ENCODE data around the gene FAM156A.
"Not testable (repeated sequence)": the region's sequence is repeated elsewhere in the genome, so short reads cannot be mapped to it uniquely, and the experiment has no call there.

FAM156A gene

DNA sequence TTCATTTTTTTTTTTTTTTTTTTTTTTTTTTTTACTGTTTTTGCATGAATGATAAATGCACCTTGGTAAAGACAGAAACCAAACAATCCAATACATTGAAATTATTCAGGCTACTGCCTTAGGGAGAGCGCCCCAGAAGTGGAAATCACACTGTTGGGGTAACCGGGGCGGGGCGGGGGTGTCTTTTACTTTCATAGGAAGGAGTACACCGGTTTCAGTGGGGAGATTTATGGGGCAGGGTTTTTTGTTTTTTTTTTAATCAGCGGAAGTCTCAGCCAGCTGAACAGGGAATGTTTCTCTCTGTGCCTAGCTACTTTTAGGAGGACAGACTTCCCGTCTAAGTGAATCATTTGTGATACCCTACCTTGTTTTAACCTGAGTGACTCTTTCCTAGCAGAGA is 643 bp upstream of the FAM156A start:
- DNase-seq: not testable (repeated sequence)

DNA sequence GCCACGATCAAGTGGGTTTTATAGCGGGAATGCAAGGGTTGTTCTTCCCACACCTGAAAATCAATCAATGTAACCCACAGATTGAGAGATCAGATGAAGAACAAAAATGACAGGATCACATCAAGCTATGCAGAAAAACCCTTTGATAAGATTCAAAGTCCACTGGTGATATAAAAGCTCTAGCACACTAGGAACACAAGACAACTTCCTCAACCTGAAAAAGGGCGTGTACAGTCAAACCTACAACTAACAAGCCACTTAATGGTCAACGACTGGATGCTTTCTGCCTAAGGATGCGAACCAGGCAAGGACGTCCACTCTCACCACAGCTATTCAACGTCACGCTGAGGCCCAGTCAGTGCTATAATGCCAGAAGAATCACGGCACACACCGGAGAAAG is 8.4 kb downstream of the FAM156A start:
- DNase-seq: not testable (repeated sequence)

DNA sequence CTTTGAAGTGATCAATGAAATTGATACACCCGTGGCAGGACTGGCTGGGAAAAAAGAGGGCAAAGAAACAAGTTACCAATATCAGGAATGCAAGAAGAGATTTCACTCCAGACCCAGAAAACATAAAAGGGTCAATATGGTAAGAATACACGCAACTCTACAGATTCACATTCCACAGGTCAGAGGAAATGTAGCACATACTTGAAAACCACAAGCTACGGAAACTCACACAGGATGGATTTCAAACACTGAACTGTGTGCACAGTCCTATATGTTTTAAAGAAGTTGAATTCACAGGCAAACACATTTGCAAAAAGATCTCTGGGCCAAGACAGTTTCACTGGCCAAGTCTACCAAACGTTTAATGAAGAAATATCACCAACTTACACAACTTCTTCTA is 9.0 kb downstream of the FAM156A start:
- not testable (repeated sequence) for DNase-seq

DNA sequence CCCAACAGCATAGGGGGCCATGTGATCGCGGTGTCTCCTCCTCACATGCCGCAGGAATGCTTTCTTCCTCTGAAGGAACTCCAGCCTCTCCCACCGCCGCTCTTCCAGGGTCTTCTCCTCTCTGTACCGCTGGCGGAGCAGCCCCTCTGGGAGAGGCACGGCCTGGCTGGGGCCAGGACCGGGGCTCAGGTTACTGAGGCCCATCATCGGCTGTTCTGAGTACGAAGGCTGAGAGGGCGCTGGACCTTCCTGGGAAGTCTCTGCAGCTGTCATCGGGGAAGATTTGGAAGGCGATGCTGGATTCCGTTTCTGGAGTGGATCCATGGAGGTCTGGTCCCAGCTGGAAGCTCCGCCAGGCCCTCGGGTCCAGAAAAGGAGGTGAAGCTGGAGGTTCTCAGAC is 10.1 kb downstream of the FAM156A start:
- DNase-seq: not testable (repeated sequence)

DNA sequence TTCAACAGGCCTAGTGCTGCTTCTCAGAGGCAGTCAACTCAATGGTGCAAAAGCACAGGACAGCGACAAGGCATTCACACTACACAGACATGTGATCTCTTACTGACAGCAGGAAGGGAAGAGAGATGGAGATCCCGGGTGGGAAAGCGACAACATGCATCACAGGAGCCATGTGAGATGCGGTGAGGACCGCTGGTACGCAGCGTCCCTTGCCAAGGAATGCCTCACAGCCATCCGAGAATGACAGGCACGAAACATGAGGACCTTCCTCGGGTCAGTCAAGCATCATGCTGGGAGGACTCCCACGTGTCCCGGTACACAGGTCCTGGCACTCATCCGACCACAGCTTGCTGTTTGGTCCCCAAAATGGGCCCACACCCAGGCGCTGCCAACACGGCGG is 10.8 kb downstream of the FAM156A start:
- not testable (repeated sequence) for DNase-seq

DNA sequence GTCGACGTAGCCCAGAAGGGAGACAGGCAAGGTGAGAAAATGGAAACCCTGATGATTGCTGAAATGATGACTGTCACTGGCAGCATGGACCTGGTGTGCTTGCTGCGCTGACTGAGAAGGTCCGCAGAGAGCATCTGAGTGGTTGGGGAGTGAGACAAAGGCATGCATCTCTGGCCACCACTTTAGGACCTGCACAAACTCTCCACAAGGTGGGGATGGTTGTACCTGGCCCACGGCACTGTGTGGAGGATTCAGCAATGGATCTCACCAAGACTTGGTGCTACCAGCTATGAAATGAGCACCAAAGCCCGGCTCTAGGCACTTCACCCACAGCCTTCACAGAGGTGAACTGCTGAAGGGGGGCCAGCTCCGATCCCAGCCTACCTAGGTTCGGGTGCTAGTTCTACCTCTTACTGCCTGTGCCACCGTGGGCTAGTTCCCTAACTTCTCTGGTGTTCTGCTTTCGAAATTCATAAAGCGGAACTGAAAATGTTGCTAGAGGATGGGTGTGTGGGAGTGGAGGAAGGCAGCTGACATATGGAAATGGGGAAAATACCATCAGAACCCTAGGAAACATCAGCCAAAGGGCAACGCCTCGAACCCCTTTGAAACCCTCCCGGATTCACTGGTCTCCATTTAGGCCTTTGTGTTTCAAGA is 12.4 kb downstream of the FAM156A start:
- not testable (repeated sequence) for DNase-seq

DNA sequence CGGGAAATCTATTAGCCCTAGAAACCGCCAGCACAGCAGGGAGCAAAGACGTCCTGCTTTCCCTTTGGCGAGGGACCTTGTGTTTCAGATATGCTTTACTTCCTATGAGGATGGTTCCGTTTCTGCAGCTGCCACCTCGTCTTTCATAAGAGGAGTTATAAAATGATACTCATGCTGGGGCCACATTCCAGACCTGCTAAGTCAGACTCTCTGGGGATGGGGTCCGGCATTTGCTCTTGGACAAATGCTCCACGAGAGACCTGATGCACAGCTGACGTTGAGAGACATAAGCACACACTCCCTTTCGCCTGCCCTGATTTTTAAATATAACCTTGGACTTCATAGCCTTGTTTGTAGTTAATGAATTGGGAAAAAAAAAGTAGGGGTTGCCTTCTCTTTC is 16.6 kb downstream of the FAM156A start:
- not testable (repeated sequence) for DNase-seq

DNA sequence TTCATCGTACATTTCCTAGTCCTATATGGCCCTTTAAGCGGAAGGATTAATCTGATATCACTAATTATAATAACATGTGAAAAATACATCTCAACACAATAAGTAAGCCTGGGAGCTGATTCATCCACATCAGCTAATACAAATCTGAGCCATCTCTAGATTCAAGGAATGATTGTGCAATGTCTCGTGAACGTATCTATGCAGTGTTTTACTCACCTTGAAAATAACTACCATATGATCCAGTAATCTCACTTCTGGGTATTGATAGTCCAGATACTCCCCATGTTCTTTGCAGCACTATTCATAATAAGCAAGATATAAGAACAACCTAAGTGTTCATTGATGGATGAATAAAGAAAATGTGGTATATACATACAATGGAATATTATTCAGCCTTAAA is 17.6 kb downstream of the FAM156A start:
- not testable (repeated sequence) for DNase-seq

DNA sequence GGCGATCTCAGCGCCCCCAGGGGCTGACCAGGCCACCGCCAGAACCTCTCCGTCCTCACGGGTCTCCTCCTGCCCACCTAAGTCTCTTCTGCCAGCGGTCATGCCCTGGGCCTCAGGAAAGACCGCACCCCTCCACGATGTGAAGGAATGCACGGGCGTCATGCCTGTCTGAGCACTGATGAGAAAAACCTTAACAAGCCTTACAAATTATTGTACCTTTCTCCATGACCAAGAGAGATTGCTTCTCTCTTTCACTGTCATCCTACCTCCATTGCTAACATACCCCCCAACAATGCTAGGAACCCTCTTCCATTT is 22.9 kb downstream of the FAM156A start:
- DNase-seq: not testable (repeated sequence)

DNA sequence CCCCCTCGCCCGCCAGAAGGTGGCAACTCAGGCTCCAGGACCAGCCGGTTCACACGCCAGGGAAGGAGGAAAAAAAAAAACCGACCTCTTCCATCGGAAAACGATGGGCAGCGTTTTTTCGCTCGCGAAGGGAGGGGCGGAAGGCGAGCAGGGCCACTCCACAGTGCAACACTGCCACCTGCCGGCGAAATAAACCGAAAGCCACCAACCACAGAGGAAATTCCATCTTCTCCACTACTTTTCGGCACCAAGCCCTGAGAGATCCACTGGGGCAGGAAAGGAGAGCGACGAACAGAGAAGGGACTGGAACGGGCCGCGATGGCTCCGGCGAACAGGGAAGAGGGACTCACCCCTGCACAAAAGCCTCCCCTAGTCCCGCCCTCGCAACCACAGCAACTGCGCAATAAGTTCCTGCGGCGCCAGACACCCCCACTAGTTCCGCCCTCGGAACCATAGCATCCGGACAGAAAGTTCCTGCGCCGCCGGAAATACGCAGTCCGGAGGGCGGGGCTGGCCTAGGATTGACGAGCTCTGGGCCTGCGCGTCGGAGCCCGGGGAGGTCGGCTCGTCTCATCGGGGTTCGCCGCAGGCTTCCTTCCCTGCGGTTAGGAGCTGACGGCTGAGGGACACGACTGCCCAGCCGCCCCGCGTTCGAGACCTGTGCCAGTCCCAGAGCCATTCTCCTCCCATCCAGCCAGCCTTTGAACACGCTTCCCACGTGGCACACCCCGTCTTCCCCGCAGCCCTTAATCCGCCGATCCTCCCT is 23.4 kb downstream of the FAM156A start:
- peak; percentile 92 for DNase-seq

DNA sequence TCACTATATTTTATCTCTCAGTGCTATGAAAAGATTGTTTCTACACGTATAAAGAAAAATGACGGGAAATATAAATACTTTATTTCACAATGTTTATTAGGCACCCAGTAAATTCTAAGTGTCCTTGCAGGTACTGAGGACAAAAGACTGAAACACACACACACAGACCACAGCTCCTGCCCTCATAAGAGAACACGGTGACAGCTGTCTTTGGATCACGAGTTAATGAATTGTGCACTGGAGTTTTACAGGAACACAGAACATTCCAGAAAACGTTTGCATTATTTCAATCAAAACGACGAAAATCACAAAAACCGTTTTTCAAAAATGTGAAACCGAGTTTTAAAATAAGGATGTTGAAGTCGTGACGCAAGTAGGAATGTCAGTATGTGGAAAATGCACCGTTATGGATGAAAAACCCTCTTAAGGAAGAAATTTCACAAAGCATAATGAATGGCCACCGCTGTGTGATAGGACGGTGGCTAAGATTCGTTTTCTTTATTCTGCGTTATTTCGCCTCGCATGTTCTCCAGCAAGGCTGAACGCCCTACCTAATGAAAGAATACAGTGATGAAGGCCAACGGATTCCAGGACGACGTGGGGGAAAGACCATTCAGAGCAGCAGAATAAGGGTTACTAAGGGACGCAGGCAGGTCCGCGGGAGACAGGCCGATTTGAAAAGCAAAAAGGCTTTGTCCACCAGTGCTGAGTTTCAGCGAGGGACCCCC is 24.2 kb downstream of the FAM156A start:
- peak; percentile 25 for DNase-seq

DNA sequence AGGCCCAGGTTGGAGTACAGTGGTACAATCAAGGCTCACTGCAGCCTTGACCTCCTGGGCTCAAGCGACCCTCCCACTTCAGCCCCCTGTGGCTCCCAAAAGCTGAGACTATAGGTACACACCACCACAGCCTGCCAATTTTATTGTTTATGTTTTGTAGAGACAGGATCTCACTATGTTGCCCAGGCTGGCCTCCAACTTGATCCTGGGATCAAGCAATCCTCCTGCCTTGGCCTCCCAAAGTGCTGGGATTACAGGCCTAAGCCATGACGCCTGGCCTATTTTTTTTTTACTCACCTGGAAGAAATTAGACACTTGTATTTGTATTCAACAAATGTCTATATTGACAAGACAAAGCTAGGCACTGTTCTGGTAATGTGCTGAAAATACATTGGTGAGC is 25.1 kb downstream of the FAM156A start:
- DNase-seq: no peak

DNA sequence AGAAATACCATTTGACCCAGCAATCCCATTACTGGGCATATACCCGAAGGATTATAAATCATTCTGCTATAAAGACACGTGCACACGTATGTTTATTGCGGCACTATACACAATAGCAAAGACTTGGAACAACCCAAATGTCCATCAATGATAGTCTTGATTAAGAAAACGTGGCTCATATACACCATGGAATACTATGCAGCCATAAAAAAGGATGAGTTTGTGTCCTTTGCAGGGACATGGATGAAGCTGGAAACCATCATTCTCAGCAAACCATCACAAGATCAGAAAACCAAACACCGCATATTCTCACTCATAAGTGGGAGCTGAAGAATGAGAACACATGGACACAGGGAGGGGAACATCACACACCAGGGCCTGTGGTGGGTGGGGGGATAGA is 28.1 kb downstream of the FAM156A start:
- not testable (repeated sequence) for DNase-seq

DNA sequence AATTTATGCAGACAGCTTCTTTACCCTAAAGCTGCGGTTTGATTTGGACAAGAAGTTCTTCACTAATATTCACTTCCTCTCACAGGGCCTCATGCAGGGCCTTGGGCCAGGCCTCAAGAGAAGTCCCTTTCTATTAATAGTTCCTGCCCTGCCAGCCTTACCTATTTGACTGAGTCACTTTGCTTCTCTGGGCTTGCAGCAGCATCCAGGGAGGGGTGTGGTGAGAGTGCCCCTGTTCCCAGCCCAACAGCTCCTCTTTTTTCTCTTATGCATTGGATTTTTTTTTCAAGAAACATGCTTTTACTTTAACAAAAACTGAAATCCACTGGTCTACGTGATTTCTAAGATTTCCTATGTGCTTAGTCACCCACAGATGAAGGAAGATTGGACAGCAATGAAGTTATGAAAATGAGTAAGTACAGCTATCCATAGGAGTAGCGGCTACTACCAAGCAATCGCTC is 34.5 kb downstream of the FAM156A start:
- peak; percentile 43 for DNase-seq

DNA sequence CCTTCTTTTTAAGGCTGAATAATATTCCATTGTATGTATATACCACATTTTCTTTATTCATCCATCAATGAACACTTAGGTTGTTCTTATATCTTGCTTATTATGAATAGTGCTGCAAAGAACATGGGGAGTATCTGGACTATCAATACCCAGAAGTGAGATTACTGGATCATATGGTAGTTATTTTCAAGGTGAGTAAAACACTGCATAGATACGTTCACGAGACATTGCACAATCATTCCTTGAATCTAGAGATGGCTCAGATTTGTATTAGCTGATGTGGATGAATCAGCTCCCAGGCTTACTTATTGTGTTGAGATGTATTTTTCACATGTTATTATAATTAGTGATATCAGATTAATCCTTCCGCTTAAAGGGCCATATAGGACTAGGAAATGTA is 43.6 kb downstream of the FAM156A start:
- not testable (repeated sequence) for DNase-seq

DNA sequence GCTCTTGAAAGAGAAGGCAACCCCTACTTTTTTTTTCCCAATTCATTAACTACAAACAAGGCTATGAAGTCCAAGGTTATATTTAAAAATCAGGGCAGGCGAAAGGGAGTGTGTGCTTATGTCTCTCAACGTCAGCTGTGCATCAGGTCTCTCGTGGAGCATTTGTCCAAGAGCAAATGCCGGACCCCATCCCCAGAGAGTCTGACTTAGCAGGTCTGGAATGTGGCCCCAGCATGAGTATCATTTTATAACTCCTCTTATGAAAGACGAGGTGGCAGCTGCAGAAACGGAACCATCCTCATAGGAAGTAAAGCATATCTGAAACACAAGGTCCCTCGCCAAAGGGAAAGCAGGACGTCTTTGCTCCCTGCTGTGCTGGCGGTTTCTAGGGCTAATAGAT is 44.6 kb downstream of the FAM156A start:
- DNase-seq: not testable (repeated sequence)

DNA sequence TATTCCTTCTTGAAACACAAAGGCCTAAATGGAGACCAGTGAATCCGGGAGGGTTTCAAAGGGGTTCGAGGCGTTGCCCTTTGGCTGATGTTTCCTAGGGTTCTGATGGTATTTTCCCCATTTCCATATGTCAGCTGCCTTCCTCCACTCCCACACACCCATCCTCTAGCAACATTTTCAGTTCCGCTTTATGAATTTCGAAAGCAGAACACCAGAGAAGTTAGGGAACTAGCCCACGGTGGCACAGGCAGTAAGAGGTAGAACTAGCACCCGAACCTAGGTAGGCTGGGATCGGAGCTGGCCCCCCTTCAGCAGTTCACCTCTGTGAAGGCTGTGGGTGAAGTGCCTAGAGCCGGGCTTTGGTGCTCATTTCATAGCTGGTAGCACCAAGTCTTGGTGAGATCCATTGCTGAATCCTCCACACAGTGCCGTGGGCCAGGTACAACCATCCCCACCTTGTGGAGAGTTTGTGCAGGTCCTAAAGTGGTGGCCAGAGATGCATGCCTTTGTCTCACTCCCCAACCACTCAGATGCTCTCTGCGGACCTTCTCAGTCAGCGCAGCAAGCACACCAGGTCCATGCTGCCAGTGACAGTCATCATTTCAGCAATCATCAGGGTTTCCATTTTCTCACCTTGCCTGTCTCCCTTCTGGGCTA is 48.9 kb downstream of the FAM156A start:
- not testable (repeated sequence) for DNase-seq

DNA sequence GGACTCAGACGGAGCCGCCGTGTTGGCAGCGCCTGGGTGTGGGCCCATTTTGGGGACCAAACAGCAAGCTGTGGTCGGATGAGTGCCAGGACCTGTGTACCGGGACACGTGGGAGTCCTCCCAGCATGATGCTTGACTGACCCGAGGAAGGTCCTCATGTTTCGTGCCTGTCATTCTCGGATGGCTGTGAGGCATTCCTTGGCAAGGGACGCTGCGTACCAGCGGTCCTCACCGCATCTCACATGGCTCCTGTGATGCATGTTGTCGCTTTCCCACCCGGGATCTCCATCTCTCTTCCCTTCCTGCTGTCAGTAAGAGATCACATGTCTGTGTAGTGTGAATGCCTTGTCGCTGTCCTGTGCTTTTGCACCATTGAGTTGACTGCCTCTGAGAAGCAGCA is 50.4 kb downstream of the FAM156A start:
- not testable (repeated sequence) for DNase-seq

DNA sequence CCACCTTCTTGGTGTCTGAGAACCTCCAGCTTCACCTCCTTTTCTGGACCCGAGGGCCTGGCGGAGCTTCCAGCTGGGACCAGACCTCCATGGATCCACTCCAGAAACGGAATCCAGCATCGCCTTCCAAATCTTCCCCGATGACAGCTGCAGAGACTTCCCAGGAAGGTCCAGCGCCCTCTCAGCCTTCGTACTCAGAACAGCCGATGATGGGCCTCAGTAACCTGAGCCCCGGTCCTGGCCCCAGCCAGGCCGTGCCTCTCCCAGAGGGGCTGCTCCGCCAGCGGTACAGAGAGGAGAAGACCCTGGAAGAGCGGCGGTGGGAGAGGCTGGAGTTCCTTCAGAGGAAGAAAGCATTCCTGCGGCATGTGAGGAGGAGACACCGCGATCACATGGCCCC is 51.2 kb downstream of the FAM156A start:
- DNase-seq: not testable (repeated sequence)

DNA sequence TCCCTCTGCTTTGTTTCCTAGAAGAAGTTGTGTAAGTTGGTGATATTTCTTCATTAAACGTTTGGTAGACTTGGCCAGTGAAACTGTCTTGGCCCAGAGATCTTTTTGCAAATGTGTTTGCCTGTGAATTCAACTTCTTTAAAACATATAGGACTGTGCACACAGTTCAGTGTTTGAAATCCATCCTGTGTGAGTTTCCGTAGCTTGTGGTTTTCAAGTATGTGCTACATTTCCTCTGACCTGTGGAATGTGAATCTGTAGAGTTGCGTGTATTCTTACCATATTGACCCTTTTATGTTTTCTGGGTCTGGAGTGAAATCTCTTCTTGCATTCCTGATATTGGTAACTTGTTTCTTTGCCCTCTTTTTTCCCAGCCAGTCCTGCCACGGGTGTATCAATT is 52.2 kb downstream of the FAM156A start:
- not testable (repeated sequence) for DNase-seq

DNA sequence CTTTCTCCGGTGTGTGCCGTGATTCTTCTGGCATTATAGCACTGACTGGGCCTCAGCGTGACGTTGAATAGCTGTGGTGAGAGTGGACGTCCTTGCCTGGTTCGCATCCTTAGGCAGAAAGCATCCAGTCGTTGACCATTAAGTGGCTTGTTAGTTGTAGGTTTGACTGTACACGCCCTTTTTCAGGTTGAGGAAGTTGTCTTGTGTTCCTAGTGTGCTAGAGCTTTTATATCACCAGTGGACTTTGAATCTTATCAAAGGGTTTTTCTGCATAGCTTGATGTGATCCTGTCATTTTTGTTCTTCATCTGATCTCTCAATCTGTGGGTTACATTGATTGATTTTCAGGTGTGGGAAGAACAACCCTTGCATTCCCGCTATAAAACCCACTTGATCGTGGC is 52.8 kb downstream of the FAM156A start:
- DNase-seq: not testable (repeated sequence)

All from inflammatory macrophage treated with lipopolysaccharide for 4 hours (primary cell).